Activated CD8-positive, alpha-beta T cell treated with anti-CD3 and anti-CD28 coated beads, Interleukin-2, amount 10 ng/mL, durations not matched to agents 7 days and 5 days (primary cell): Measurements from ENCODE around the gene CDH5. TPM values are rescaled to one million over a fixed set of nuclear protein-coding genes. Genes with fewer than 3 reads are reported as not detected.

ENCODE experiments used
- ATAC-seq: fragments of 150-1000 bp; cut with Tn5 transposase; one replicate; pipeline ENCODE4 v1.10.0; 2021; ENCODE audit warnings: moderate library complexity
- CTCF ChIA-PET: fragments of 350-600 bp; sonication (Branson Sonifier 250); formaldehyde crosslinking; loops from one replicate; lab custom pipeline; 2021; ENCODE audit warnings: antibody characterized with exemption; lab: Charles Lee
- POLR2A ChIA-PET: fragments of 350-600 bp; sonication (Branson Sonifier 250); formaldehyde crosslinking; loops from one replicate; lab custom pipeline; 2021; ENCODE audit warnings: antibody characterized with exemption; lab: Charles Lee
- DNase-seq: peaks from one replicate; pipeline ENCODE4 v3.0.0-alpha.2; 2020
- H3K27ac Mint-ChIP-seq: one replicate; pipeline ENCODE4 v1.8.0; 2021; ENCODE audit warnings: mild to moderate bottlenecking, mixed read lengths
- H3K27me3 Mint-ChIP-seq: one replicate; pipeline ENCODE4 v1.8.0; 2021; ENCODE audit warnings: low read depth, mixed read lengths
- H3K36me3 Mint-ChIP-seq: one replicate; pipeline ENCODE4 v1.8.0; 2021; ENCODE audit warnings: low read depth, mixed read lengths
- H3K4me1 Mint-ChIP-seq: one replicate; pipeline ENCODE4 v1.8.0; 2021; ENCODE audit warnings: low read depth, mixed read lengths
- H3K4me3 Mint-ChIP-seq: one replicate; pipeline ENCODE4 v1.8.0; 2021; ENCODE audit warnings: mild to moderate bottlenecking, mixed read lengths
- H3K9me3 Mint-ChIP-seq: one replicate; pipeline ENCODE4 v1.8.0; 2022; ENCODE audit warnings: mixed read lengths; ENCODE audit not compliant: insufficient read depth
- total RNA-seq, 2 experiments: library from RNA; stranded (reverse); gene quantifications; one replicate each; pipeline ENCODE4 v1.2.3, GENCODE V29; 2021

The CDH5 gene
- total RNA-seq, 2 experiments from 2014 or later = not detected

DNA sequence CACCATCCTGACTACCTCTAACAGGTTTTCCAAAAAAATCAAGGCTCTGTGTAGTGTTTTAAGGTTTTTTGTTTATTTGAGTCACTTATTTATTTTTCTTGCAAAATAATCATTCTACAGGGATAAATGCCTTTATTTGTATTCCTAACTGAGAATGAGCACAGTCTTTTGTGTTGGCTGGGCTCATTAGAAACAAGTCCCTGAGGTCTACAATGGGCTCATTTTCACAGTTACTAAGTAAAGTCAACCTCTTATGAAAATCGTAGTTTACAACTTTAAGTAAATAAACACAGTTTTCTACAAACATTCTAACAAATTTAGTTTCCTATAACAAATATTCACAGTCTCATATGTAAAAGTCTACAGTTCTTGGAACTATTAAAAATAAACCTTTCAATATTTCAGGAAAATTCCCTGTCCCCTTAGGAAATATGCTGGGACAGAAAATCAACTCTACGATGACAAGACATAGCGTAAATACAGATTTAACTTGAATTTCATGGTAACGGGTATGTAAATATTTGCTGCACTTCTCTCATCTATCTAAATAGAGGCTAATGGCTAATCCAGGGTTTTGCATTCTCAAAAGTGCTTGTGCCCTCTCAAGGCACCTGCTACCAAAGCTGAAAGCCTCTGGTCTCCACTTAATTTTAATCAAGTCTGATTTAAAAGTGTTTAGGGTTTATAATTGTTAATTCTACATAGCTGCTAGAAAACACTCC lies 31.5 kb upstream of the CDH5 start:
- Mint-ChIP-seq H3K4me3 (no peak overlapping the region), H3K4me1 (no peaks in the 10 kb centered on the region), H3K27ac (no peak overlapping the region), H3K36me3 (no peaks in the 10 kb centered on the region), H3K27me3 (peaks cover 11% of the 10 kb centered on the region), H3K9me3 (no peaks in the 10 kb centered on the region)
- ChIA-PET CTCF (interaction anchor here (1.8 to 2.5 kb wide), 3 partner anchors 9 to 22 kb away, joined by 6 to 11 read pairs (median 8); no protein-coding TSS in a partner anchor), POLR2A (no interaction called here)
- DNase-seq (no peak), ATAC-seq (no peak)

DNA sequence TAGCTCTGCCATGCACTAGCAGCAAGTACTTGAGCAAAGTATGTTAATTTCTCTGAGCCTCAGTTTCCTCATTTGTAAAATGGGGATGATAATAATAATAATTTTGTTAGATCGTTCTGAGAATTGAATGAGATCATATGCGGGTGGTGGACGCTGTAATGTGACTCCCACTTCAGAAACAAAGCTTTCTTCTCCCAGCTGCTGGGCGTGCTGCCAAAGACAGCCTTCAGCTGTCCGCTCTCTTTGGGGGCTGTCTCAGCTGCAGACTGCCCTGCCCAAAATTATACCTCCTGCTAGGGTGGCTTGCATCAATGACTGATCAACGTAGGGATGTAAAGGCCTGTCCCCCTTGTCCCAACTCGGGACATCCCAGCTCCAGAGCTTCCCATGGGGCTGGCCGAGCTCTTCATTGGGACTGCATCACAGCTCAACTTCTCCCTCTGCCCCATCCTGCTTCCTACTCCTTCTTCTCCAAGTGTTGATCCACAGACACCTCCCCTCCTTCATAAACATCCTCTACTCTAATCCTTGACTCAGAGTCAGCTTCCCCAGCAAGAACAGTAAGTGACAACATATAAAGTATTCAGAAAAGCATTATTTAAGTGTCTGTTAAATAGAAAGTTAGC lies 30.7 kb upstream of the CDH5 start:
- ChIA-PET POLR2A (no interaction called here), CTCF (interaction anchor here (1.8 to 2.5 kb wide), 3 partner anchors 8 to 22 kb away, joined by 6 to 11 read pairs (median 8); no protein-coding TSS in a partner anchor)
- ATAC-seq (no peak), DNase-seq (no peak)
- H3K27ac Mint-ChIP-seq = no peak overlapping the region
- peaks cover 11% of the 10 kb centered on the region for H3K27me3 Mint-ChIP-seq
- no peaks in the 10 kb centered on the region for H3K9me3 Mint-ChIP-seq
- no peak overlapping the region for H3K4me3 Mint-ChIP-seq
- H3K4me1 Mint-ChIP-seq = no peaks in the 10 kb centered on the region
- no peaks in the 10 kb centered on the region for H3K36me3 Mint-ChIP-seq

DNA sequence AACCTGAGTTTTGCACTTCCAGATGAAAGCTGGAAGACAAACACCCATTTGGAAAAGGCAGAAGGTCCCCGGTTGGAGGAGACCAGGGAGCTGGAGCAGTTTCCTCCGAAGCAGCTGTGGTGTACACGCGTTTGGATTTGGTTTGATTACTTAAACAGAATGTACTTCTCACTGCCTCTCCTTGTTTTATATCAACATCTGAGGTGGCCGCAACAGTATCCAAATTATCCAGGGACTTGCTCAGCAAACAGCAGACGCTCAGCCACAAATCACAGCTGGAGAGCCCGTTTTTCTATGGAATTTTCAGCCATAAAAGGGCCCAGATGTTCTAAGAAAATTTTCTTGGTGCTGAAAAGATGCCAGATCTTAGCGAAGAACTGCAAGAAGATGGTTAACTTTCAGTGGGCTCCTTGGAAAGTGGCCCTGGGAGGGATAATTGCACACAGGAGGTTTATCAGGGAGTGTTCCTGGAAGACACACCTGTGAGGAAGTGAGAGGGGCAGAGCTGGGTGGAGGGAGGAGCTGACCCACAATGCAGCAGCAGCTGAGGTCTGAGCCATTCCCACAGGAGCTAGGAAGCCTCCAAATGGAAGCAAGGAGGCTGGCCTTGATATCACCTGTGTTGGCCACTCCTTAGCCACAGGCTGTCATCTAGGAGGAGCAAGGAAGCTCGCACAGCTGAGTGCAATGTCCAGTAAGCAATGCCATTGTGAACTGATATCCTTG lies 28.9 kb upstream of the CDH5 start:
- no peak overlapping the region for H3K4me3 Mint-ChIP-seq
- H3K27ac Mint-ChIP-seq = no peak overlapping the region
- ATAC-seq (no peak), DNase-seq (no peak)
- ChIA-PET POLR2A (no interaction called here), CTCF (no interaction called here)
- no peaks in the 10 kb centered on the region for H3K4me1 Mint-ChIP-seq
- no peaks in the 10 kb centered on the region for H3K36me3 Mint-ChIP-seq
- peaks cover 11% of the 10 kb centered on the region for H3K27me3 Mint-ChIP-seq
- H3K9me3 Mint-ChIP-seq = no peaks in the 10 kb centered on the region

DNA sequence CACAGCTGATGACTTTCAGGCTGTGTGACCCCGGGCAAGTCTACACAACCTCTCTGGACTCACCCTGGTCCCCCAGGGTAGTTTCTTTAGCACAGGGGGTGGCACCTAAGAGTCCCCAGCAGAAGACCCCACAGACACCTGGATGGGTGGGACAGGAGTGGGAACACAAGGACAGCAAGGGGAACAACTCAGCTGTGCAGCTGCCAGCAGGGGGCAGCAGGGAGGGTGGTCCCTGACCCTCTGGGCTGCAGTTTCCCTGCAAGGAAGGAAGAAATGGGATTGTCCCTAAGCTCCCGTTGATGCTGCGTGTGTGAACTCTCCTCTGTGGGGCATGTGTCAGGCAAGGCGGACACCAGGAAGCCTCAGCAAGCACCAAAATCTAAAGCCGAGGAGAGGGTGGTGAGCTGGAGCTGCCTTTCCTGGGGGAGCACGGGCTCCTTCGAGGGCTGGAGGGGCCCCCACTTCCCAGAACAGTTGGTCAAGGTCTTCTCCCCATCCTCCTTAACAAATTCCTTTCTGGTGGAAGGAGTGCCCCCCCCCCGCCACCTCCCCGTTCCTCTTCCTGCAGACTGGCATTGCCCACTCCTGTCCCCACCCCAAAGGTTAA lies 24.1 kb upstream of the CDH5 start:
- DNase-seq = peak; percentile 29
- CTCF ChIA-PET = interaction anchor here (0.6 to 3.1 kb wide), 13 partner anchors 10 to 248 kb away, joined by 3 to 17 read pairs (median 4); no protein-coding TSS in a partner anchor
- H3K4me1 Mint-ChIP-seq = no peaks in the 10 kb centered on the region

DNA sequence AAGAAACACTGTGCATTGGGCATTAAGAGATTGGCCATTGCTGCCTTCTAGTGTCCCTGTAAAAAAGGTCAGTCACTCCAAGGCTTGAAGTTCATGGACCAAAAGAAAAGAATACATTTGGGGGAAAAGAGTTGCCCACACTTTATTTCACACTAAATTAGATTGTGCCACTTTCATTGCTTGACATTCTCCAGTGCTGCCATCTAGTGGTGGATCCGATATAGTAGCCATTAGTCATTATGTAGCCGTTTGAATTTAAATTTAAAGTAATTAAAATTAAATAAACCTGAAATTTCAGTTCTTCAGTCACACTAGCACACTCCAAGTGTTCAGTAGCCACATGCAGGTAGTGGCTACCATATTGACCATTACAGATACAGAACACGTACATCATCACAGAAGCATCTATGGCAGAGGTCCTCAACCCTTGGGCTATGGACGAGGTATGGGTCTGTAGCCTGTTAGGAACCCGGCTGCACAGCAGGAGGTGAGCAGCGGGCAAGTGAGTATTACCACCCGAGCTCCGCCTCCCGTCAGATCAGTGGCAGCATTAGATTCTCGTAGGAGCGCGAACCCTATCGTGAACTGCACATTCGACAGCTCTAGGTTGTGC lies 21.9 kb upstream of the CDH5 start:
- H3K36me3 Mint-ChIP-seq = no peaks in the 10 kb centered on the region
- H3K9me3 Mint-ChIP-seq = no peaks in the 10 kb centered on the region
- H3K4me3 Mint-ChIP-seq = no peak overlapping the region
- peak; percentile 64 for DNase-seq
- no peak overlapping the region for H3K27ac Mint-ChIP-seq
- ATAC-seq = peak; percentile 27
- peaks cover 4% of the 10 kb centered on the region for H3K27me3 Mint-ChIP-seq
- POLR2A ChIA-PET = no interaction called here
- CTCF ChIA-PET = interaction anchor here (1.0 to 2.8 kb wide), 11 partner anchors 9 to 138 kb away, joined by 3 to 14 read pairs (median 5); partner anchors contain the start of gene CDH5
- H3K4me1 Mint-ChIP-seq = no peaks in the 10 kb centered on the region

More for the DNA sequence above, 24.1 kb upstream of the CDH5 start:
- Mint-ChIP-seq H3K27me3 (peaks cover 6% of the 10 kb centered on the region), H3K4me3 (no peak overlapping the region), H3K9me3 (no peaks in the 10 kb centered on the region), H3K27ac (no peak overlapping the region), H3K36me3 (no peaks in the 10 kb centered on the region)
- no peak for ATAC-seq
- POLR2A ChIA-PET = no interaction called here

DNA sequence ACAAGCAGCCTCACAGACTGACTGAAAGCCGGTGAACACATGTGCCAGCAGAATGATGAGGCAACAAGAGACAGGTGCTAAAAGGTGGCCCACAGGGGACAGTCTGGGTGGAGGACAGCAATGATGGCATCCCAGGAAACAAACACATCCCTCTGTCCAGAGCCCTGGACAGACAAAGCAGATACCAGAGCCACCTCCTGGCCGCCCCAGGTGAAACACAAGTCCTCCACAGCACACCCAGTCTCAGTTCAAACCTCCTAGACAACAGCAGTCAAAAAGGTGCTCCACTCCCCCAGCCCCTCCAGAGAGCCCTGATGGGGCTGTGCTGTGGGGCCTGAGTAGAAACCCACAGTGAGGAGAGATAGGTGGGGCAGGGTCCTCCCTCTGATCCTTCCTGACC lies 20.3 kb upstream of the CDH5 start:
- Mint-ChIP-seq H3K27me3 (peaks cover under 1% of the 10 kb centered on the region), H3K4me1 (no peaks in the 10 kb centered on the region), H3K9me3 (no peaks in the 10 kb centered on the region), H3K36me3 (no peaks in the 10 kb centered on the region), H3K4me3 (no peak overlapping the region), H3K27ac (no peak overlapping the region)
- no peak for DNase-seq
- ChIA-PET POLR2A (no interaction called here), CTCF (interaction anchor here (0.9 to 1.3 kb wide), 2 partner anchors 11 to 14 kb away, joined by 3 read pairs; no protein-coding TSS in a partner anchor)
- ATAC-seq = no peak

DNA sequence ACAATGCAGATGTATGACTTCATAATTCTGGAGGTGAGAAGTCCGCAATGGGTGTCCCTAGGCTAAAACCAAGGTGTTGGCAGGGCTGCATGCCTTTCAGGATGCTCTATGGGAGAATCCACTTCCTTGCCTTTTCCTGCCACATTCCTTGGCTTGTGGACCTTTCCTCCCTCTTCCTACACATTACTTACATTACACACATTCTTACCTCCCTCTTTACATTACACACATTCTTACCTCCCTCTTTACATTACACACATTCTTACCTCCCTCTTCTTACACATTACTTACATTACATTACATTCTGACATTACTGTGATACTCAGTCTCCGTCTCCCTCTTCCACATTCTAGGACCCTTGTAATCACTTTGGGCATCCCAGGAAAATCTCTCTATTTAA lies 14.2 kb upstream of the CDH5 start:
- Mint-ChIP-seq H3K27me3 (peaks cover 12% of the 10 kb centered on the region), H3K4me1 (no peaks in the 10 kb centered on the region), H3K9me3 (no peaks in the 10 kb centered on the region), H3K36me3 (no peaks in the 10 kb centered on the region), H3K4me3 (no peak overlapping the region), H3K27ac (no peak overlapping the region)
- ChIA-PET CTCF (interaction anchor here (2.2 kb wide), 1 partner anchor 10 kb away, joined by 8 read pairs; no protein-coding TSS in a partner anchor), POLR2A (no interaction called here)
- no peak for DNase-seq
- ATAC-seq = no peak

DNA sequence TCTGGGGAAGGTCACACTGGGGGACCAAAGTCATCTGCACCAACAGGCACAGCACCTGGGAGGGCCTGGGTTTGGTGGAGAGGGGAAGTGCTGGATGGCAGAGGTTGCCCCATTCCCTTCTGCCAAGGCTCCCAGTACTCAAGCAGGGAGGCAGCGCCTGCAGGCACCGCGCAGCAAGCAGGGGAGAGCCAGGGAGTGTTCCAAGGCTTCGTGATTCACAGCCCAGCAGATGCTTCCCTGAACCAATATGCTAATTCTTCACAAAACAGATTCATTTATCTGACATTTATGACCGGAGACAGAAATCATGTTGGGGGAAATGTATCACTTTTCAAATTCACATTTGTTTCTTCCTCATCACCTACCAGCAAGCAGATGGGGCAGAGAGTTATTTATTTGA lies 13.4 kb upstream of the CDH5 start:
- Mint-ChIP-seq H3K27me3 (peaks cover 12% of the 10 kb centered on the region), H3K9me3 (no peaks in the 10 kb centered on the region), H3K4me3 (no peak overlapping the region), H3K36me3 (no peaks in the 10 kb centered on the region), H3K27ac (no peak overlapping the region), H3K4me1 (no peaks in the 10 kb centered on the region)
- CTCF ChIA-PET = interaction anchor here (1.4 to 2.2 kb wide), 2 partner anchors 10 to 11 kb away, joined by 5 to 8 read pairs; no protein-coding TSS in a partner anchor
- ATAC-seq = no peak
- POLR2A ChIA-PET = no interaction called here
- no peak for DNase-seq

DNA sequence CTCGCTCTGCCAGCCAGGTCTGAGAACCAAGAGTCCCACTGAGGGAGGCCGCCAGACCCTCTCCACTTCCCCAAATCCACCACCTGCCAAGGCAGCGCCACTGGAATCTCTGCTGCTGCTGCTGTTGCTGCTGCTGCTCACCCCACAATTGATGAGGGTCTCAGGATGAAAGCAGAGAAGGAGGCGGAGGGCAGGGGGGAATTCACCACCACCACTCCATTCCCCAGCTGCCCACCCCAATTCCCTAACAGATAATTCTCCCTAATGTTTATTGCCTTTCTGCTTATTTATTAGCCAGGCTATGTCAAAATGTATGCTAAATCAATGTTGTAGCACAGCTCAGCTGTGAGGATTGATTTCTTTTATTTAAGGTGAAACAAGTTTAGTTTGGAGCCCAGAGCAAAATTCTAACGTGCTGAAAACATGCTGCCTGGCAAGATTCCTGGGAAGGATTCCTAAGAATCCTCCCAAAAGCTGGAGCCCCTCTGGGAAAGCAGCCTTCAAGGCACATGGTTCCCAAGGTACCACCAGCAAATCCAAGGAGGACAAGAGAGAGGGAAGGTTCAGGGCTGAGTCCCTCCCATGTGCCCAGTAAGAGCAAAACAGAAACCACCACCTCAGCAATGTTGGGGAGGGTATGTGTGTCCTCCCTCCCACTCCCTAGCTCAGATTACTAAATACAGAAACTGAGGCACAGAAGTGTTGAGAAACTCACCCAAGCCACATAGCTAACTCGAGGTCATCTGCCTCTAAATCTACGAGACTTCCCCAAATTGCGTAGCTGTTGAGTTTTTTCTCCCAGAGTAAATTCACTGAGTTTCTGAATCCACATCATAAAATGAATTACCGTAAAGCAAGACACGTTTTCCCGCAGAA lies 12.2 kb upstream of the CDH5 start:
- Mint-ChIP-seq H3K27me3 (peaks cover 12% of the 10 kb centered on the region), H3K4me3 (no peak overlapping the region), H3K4me1 (no peaks in the 10 kb centered on the region), H3K27ac (no peak overlapping the region), H3K9me3 (no peaks in the 10 kb centered on the region), H3K36me3 (no peaks in the 10 kb centered on the region)
- CTCF ChIA-PET = interaction anchor here (1.3 to 1.4 kb wide), 2 partner anchors 8 to 10 kb away, joined by 4 to 5 read pairs; no protein-coding TSS in a partner anchor
- ATAC-seq (no peak), DNase-seq (no peak)
- POLR2A ChIA-PET = no interaction called here

DNA sequence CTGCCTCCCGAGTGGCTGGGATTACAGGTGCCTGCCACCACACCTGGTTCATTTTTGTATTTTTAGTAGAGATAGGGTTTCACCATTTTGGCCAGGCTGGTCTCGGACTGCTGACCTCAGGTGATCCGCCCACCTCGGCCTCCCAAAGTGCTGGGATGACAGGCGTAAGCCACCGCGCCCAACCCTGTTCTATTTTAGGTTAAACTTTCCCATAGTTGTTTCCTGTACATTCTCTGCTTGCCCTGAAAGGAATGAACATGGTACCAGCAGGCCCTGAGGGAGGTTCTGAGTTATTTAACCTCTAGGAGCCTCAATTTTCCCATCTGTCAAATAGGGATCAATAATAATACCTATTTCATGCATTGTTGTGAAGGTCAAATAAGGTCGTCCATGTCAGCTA lies 11.0 kb upstream of the CDH5 start:
- Mint-ChIP-seq H3K36me3 (no peaks in the 10 kb centered on the region), H3K4me3 (no peak overlapping the region), H3K27me3 (peaks cover 14% of the 10 kb centered on the region), H3K27ac (no peak overlapping the region), H3K9me3 (no peaks in the 10 kb centered on the region), H3K4me1 (peaks cover 4% of the 10 kb centered on the region)
- ChIA-PET CTCF (interaction anchor here (1.3 to 4.1 kb wide), 2 partner anchors 12 kb away, joined by 4 to 46 read pairs; partner anchors contain the start of gene CDH5), POLR2A (no interaction called here)
- no peak for ATAC-seq
- no peak for DNase-seq
